HFFc6 (cell line): Measurements from ENCODE around the gene F8. TPM values are rescaled to one million over a fixed set of nuclear protein-coding genes. Genes with fewer than 3 reads are reported as not detected.

ENCODE experiments used
- DNase-seq: peaks from one replicate; pipeline ENCODE4 v3.0.0-alpha.2; 2018
- H3K27ac Mint-ChIP-seq: 2 replicates; pipeline ENCODE4 v1.8.0; 2020; ENCODE audit warnings: mild to moderate bottlenecking, mixed read lengths
- H3K27me3 Mint-ChIP-seq: 2 replicates; pipeline ENCODE4 v1.8.0; 2021; ENCODE audit warnings: mild to moderate bottlenecking, moderate library complexity, mixed read lengths; ENCODE audit not compliant: insufficient read depth
- H3K36me3 Mint-ChIP-seq: 2 replicates; pipeline ENCODE4 v1.8.0; 2021; ENCODE audit warnings: low read depth, mixed read lengths
- H3K4me1 Mint-ChIP-seq: 2 replicates; pipeline ENCODE4 v1.8.0; 2020; ENCODE audit warnings: low read depth, mixed read lengths
- H3K4me3 Mint-ChIP-seq: 2 replicates; pipeline ENCODE4 v1.8.0; 2020; ENCODE audit warnings: mild to moderate bottlenecking, moderate library complexity, mixed read lengths
- H3K9me3 Mint-ChIP-seq: 2 replicates; pipeline ENCODE4 v1.8.0; 2020; ENCODE audit warnings: mild to moderate bottlenecking, mixed read lengths
- CTCF ChIP-seq: fragments of 200-600 bp; sonication (generic); IDR thresholded peaks from 2 replicates; pipeline ENCODE4 v1.5.0; 2021; ENCODE audit warnings: antibody characterized with exemption, mild to moderate bottlenecking
- total RNA-seq, 6 experiments: library from RNA; stranded (reverse); fragmentation: NEBNext Ultra II Directional; extraction: Animal tissue kit (Norgen Biotek cat#: 25700); gene quantifications; 2 replicates in 1 of 6; 3 replicates in 5 of 6; pipeline ENCODE4 v1.2.3, GENCODE V29; 2021

F8 gene
- total RNA-seq, 6 experiments from 2014 or later, result 1.0 to 1.6 (median 1.4) TPM

- H3K27me3 Mint-ChIP-seq, result peaks cover 6% of the 10 kb centered on the region
- peaks cover 32% of the 10 kb centered on the region for H3K4me1 Mint-ChIP-seq
- H3K36me3 Mint-ChIP-seq, result no peaks in the 10 kb centered on the region
- H3K9me3 Mint-ChIP-seq, result no peaks in the 10 kb centered on the region
- peak overlapping the region; percentile 42 for H3K27ac Mint-ChIP-seq
- peak overlapping the region; percentile 89 for H3K4me3 Mint-ChIP-seq
- peak; percentile 10 for DNase-seq
- TF ChIP-seq CTCF, result no peak
These were observed 218.1 kb downstream of the F8 start for GRCh38 chrX:154804261-154804956.

- no peak for DNase-seq
- Mint-ChIP-seq H3K36me3 (no peaks in the 10 kb centered on the region), H3K4me1 (peaks cover 46% of the 10 kb centered on the region), H3K27me3 (no peaks in the 10 kb centered on the region; the same call in 1 of the 2 replicates), H3K27ac (no peak overlapping the region), H3K9me3 (no peaks in the 10 kb centered on the region), H3K4me3 (no peak overlapping the region)
- no peak for TF ChIP-seq CTCF
These were observed 219.6 kb downstream of the F8 start for GRCh38 chrX:154802947-154803346.

GRCh38 chrX:154800478-154801210 lies 221.9 kb downstream of the F8 start:
- Mint-ChIP-seq H3K4me1 (peaks cover 57% of the 10 kb centered on the region), H3K27ac (peak overlapping the region; percentile 94; the same call in 1 of the 2 replicates), H3K36me3 (no peaks in the 10 kb centered on the region), H3K9me3 (no peaks in the 10 kb centered on the region), H3K4me3 (no peak overlapping the region), H3K27me3 (peaks cover 2% of the 10 kb centered on the region; the same call in 1 of the 2 replicates)
- DNase-seq, result no peak
- TF ChIP-seq CTCF, result no peak

- TF ChIP-seq CTCF, result no peak
- no peak for DNase-seq
- H3K27ac Mint-ChIP-seq, result peak overlapping the region; percentile 94
- H3K36me3 Mint-ChIP-seq, result no peaks in the 10 kb centered on the region
- peaks cover 55% of the 10 kb centered on the region for H3K4me1 Mint-ChIP-seq
- H3K4me3 Mint-ChIP-seq, result peak overlapping the region; percentile 13
- H3K27me3 Mint-ChIP-seq, result peaks cover 2% of the 10 kb centered on the region; the same call in 1 of the 2 replicates
- H3K9me3 Mint-ChIP-seq, result no peaks in the 10 kb centered on the region
These were observed 222.8 kb downstream of the F8 start for GRCh38 chrX:154799556-154800348.

GRCh38 chrX:154797006-154797405 lies 225.5 kb downstream of the F8 start:
- no peak overlapping the region for H3K4me3 Mint-ChIP-seq
- no peak for TF ChIP-seq CTCF
- H3K9me3 Mint-ChIP-seq, result no peaks in the 10 kb centered on the region
- H3K36me3 Mint-ChIP-seq, result no peaks in the 10 kb centered on the region
- no peak overlapping the region for H3K27ac Mint-ChIP-seq
- H3K27me3 Mint-ChIP-seq, result peaks cover 2% of the 10 kb centered on the region; the same call in 1 of the 2 replicates
- H3K4me1 Mint-ChIP-seq, result peaks cover 46% of the 10 kb centered on the region
- no peak for DNase-seq
